GM20000 (cell line): ENCODE results near the gene KHK.

Experiments used
- DNase-seq: peaks from one replicate; pipeline ENCODE4 v3.0.0; 2012; ENCODE audit warnings: low spot score
- CTCF ChIP-seq: IDR thresholded peaks from 2 replicates; pipeline ENCODE4 v1.5.1; 2012; ENCODE audit warnings: mild to moderate bottlenecking, control low read depth; ENCODE audit errors: extremely low read depth, missing control alignments

Gene KHK

GRCh38 chr2:27135478-27135955 lies 48.9 kb downstream of the KHK start:
- no peak for DNase-seq
- no peak for TF ChIP-seq CTCF

- DNase-seq, result no peak
- no peak for TF ChIP-seq CTCF
Measured at GRCh38 chr2:27136751-27137150, 50.2 kb downstream of the KHK start.

- TF ChIP-seq CTCF, result no peak
- no peak for DNase-seq
Measured at GRCh38 chr2:27137322-27137935, 50.9 kb downstream of the KHK start.

GRCh38 chr2:27138111-27138510 lies 51.5 kb downstream of the KHK start:
- TF ChIP-seq CTCF, result no peak
- no peak for DNase-seq

GRCh38 chr2:27139310-27139709 lies 52.7 kb downstream of the KHK start, which contains the start of gene PRR30:
PRR30 (minus strand) TSS chr2:27139410; CDS start chr2:27138329, 1,081 bp downstream.
- TF ChIP-seq CTCF, result no peak

GRCh38 chr2:27143285-27143684 lies 56.7 kb downstream of the KHK start:
- no peak for TF ChIP-seq CTCF
- DNase-seq, result no peak

More at GRCh38 chr2:27139310-27139709, 52.7 kb downstream of the KHK start, which contains the start of gene PRR30:
- DNase-seq, result no peak

GRCh38 chr2:27145682-27146081 lies 59.1 kb downstream of the KHK start:
- DNase-seq, result no peak
- no peak for TF ChIP-seq CTCF
